Suprapubic skin (tissue), 4 donors: ENCODE measurements around the gene TMTC2.

Experiments
- EP300 ChIP-seq: sonication (generic); formaldehyde crosslinking; IDR thresholded peaks from one replicate; pipeline ENCODE4 v1.6.1; 2017; ENCODE audit warnings: antibody characterized with exemption
- POLR2A ChIP-seq, 2 donors: fragments of 450-650 bp; IDR thresholded peaks; one replicate each; pipeline ENCODE4 v1.6.1; 2017; ENCODE audit warnings: antibody characterized with exemption in 2 of 2, mild to moderate bottlenecking in 2 of 2, moderate library complexity in 2 of 2
- POLR2AphosphoS5 ChIP-seq, 3 donors: sonication (generic); formaldehyde crosslinking; IDR thresholded peaks; one replicate each; pipeline ENCODE4 v1.6.1; 2017; ENCODE audit warnings: antibody characterized with exemption in 3 of 3
- TF ChIP-seq, protein P1 (sequence below), 2 donors: fragments of 200-600 bp in 1 of 2; fragments of 450-650 bp in 1 of 2; sonication (generic) in 1 of 2; IDR thresholded peaks; one replicate each; pipeline ENCODE4 v1.5.1; 2016 to 2019; ENCODE audit warnings: antibody characterized with exemption in 2 of 2, mild to moderate bottlenecking in 1 of 2, moderate library complexity in 1 of 2

DNA sequence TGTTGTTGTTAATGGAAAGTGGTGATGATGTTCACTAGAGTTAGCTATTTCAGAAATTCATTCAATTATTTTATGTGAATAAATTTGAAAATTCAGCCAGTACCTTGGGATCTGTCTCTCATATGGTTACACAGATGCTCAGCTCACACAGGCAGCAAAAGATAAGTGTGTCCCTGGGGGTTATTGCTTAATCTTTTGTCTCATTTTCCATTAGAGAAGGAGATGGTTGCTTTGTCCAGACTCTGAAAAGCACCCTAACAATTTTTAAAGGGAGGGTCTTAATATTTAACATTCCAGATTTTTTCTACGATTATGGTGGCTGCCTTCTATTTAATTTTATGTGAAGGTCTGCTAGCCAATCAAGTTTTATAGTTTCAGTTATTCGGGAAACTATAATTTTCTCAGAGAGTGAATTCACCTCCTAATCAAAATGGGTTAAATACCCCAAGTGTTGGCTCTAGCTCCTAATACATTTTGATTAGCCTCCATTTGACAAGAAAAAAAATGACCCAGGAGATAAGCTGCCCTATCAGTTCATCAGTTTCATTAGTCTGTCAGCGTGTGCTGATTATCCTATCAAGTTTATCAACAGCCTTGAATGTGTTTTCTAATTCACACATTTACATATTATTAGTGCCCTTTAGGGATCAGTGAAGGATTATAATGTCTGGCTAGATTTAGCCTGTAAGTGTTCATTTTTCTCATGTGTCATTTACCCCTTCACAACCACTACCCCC lies 282.1 kb downstream of the TMTC2 start:
- TF ChIP-seq POLR2A (IDR thresholded peaks at IDR 0.05) (no peak), POLR2AphosphoS5 (IDR thresholded peaks at IDR 0.05) (no peak), EP300 (no peak)
- TF ChIP-seq, protein P1, sequence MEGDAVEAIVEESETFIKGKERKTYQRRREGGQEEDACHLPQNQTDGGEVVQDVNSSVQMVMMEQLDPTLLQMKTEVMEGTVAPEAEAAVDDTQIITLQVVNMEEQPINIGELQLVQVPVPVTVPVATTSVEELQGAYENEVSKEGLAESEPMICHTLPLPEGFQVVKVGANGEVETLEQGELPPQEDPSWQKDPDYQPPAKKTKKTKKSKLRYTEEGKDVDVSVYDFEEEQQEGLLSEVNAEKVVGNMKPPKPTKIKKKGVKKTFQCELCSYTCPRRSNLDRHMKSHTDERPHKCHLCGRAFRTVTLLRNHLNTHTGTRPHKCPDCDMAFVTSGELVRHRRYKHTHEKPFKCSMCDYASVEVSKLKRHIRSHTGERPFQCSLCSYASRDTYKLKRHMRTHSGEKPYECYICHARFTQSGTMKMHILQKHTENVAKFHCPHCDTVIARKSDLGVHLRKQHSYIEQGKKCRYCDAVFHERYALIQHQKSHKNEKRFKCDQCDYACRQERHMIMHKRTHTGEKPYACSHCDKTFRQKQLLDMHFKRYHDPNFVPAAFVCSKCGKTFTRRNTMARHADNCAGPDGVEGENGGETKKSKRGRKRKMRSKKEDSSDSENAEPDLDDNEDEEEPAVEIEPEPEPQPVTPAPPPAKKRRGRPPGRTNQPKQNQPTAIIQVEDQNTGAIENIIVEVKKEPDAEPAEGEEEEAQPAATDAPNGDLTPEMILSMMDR (IDR thresholded peaks at IDR 0.05) = no peak
